Muscle layer of duodenum (tissue), 2 donors: ENCODE data around the gene NPM1.
"Not testable (repeated sequence)": the region's sequence is repeated elsewhere in the genome, so short reads cannot be mapped to it uniquely, and the experiment has no call there.

Source experiments
- H3K27ac ChIP-seq: one replicate; pipeline ENCODE4 v1.7.0; 2013; ENCODE audit warnings: mild to moderate bottlenecking, low read length
- H3K27me3 ChIP-seq: one replicate; pipeline ENCODE4 v1.7.0; 2013; ENCODE audit warnings: low read depth, mild to moderate bottlenecking, control low read depth, low read length
- H3K36me3 ChIP-seq, 2 donors: one replicate each; pipeline ENCODE4 v1.7.0; 2013; ENCODE audit warnings: low read length in 2 of 2, control low read depth in 1 of 2, mild to moderate bottlenecking in 1 of 2; ENCODE audit not compliant: insufficient read depth in 2 of 2, control insufficient read depth in 1 of 2
- H3K4me1 ChIP-seq, 2 donors: one replicate each; pipeline ENCODE4 v1.7.0; 2013; ENCODE audit warnings: low read length in 2 of 2, mild to moderate bottlenecking in 2 of 2, control low read depth in 1 of 2, moderate library complexity in 1 of 2; ENCODE audit not compliant: insufficient read depth in 2 of 2, control insufficient read depth in 1 of 2
- H3K4me3 ChIP-seq, 2 donors: one replicate each; pipeline ENCODE4 v1.7.0; 2013; ENCODE audit warnings: low read length in 2 of 2, low read depth in 1 of 2, mild to moderate bottlenecking in 1 of 2
- H3K9me3 ChIP-seq, 2 donors: one replicate each; pipeline ENCODE4 v1.7.0; 2013; ENCODE audit warnings: low read length in 2 of 2, control low read depth in 1 of 2, mild to moderate bottlenecking in 1 of 2; ENCODE audit not compliant: control insufficient read depth in 1 of 2
- donor health status: healthy.

Gene NPM1

DNA sequence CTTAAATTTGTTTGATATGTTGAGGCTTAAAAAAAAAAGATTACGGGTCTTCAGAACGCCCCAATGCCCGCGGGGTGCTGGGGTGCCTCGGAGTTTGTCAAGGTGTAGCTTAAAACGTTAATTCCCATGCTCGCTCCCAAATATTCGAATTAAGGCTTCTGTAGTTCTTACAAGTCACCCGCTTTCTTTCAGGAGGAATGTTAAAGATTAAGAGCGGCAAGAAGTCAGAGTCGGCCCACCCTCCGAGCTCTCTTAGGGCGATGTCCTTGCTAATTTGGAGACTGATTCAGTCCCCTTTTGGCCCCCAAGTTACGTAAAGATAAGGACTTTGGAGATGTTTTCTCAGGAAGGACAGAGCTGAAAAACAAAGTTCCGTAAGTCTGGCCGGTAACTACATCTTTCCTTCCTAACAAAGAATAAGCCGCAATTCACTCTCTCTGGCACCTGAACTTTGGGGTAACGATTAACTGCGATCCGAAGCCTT lies 746 bp upstream of the NPM1 start:
- H3K9me3 ChIP-seq = no peaks in the 10 kb centered on the region
- peaks cover 8 to 23% of the 10 kb centered on the region in 2 donors for H3K4me1 ChIP-seq
- H3K27ac ChIP-seq = peak overlapping the region; percentile 98
- H3K36me3 ChIP-seq = peaks cover 0 to 11% of the 10 kb centered on the region in 2 donors
- peak overlapping the region; percentile 92 for H3K4me3 ChIP-seq
- H3K27me3 ChIP-seq = no peaks in the 10 kb centered on the region

DNA sequence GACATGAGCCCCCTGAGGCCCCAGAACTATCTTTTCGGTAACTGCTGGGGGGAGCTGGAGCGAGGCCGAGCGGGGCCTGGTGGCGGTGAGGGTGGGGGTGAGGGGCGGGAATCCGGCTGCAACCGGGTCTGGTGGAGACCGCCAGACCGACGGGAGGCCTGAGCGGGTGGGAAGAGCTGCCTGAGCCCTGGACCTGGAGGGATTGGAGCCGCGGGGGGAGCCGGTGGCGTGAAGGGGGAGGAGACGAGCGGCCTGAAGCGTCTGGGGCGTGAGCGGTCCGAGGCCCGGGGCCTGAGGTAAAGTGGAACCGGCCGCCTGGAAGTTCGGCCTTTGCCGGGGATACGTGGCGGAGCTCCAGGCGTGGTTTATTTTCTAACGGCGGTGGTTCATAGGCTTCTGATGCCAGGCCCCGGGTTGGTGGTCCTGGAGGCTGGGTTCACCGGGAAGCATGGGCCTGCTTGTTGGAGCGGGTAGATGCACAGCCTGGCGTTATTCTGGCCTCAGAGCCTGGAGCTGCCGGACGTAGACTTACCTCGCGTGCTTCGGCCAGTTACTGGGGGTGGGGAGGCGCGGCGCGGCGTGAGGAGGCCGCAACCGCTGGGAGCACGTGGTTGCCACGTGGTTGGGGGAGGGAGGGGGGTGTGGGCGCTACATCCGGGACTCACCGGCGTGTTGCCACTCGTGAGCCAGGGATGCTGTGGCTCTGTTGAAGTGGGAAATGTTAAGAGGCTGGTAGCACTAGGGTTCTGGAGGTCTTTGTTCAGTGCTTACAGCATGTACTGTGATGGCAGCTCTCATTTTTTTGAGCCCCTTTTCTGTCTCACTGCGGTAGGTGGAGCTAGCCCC lies 544 bp downstream of the NPM1 start:
- Histone ChIP-seq H3K4me1 (peaks cover 8 to 23% of the 10 kb centered on the region in 2 donors), H3K36me3 (peaks cover 6 to 23% of the 10 kb centered on the region in 2 donors), H3K9me3 (no peaks in the 10 kb centered on the region), H3K27me3 (no peaks in the 10 kb centered on the region), H3K27ac (peak overlapping the region; percentile 82), H3K4me3 (peak overlapping the region; percentile 92)

DNA sequence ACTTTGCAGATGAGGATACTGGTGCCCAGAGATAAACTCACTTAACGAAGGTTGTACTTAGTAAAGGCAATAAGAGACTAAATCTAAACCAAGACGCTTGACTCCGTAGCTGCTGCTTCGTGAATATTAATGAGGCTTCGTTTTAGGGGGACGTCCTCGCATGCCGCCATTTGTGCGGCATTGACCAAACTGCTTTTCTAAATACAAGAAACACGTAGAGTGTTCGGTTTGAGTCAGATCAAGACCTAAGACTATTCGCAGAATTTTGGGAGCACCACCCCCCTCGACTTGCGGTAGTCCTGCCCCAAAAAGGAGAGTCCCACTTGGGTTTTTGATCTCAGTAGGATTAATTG lies 1.1 kb downstream of the NPM1 start:
- Histone ChIP-seq H3K36me3 (peaks cover 11 to 29% of the 10 kb centered on the region in 2 donors), H3K4me1 (peaks cover 8 to 23% of the 10 kb centered on the region in 2 donors), H3K27me3 (no peaks in the 10 kb centered on the region), H3K4me3 (peak overlapping the region; percentile 92), H3K27ac (no peak overlapping the region), H3K9me3 (no peaks in the 10 kb centered on the region)

DNA sequence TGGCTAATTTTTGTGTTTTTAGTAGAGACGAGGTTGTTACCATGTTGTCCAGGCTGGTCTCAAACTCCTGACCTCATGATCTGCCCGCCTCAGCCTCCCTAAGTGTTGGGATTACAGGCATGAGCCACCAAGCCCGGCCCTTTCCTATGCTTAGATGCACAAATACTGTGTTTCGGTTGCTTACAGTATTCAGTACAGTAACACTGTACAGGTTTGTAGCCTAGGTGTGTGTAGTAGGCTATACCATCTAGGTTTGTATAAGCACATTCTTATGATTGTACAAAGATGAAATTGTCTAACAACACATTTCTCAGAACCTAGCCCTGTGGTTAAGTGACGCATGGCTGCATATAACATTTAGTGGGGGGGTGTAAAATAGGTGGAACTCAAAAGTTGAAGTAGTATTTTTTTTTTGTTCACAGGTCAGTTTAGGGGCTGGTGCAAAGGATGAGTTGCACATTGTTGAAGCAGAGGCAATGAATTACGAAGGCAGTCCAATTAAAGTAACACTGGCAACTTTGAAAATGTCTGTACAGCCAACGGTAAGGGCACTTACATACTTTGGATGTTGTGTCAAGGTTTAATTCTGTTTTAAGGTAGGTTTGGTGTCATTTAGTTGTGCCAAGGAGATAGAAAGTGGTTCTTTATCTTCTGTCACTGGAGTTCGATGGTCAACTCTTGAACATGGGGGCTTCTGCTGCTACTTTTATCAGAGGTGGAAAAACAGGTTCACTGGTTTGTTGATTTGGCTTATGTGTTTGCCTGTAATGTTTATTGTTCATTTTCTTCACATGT lies 3.4 kb downstream of the NPM1 start:
- H3K27ac ChIP-seq = no peak overlapping the region

DNA sequence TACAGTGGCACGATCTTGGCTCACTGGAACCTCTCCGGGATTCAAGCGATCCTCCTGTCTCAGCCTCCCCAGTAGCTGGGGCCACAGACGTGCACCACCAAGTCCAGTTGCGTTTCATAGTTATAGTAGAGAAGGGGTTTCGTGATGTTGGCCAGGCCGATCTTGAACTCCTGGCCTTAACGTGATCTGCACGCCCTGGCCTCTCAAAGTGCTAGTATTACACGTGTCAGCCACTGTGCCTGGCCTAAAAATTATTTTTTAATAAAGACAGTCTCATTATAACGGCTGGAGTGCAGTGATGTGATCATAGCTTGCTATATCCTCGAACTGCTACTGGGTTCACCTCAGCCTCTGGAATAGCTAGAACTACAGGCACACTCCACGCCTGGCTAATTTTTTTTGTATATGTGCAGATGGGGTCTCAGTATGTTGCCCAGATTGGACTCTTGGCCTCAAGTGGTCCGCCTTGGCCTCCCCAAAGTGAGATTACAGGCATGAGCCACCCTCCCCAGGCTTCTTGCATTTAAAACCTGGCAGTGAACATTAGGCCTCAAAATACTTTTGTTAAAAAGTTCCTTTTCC lies 4.4 kb downstream of the NPM1 start:
- H3K4me3 ChIP-seq = no peak overlapping the region
- no peaks in the 10 kb centered on the region for H3K9me3 ChIP-seq

More for the DNA sequence above, 3.4 kb downstream of the NPM1 start:
- peaks cover 20 to 49% of the 10 kb centered on the region in 2 donors for H3K36me3 ChIP-seq
- no peaks in the 10 kb centered on the region for H3K27me3 ChIP-seq
- peak overlapping the region in 1 of 2 donors; percentile 92 for H3K4me3 ChIP-seq
- no peaks in the 10 kb centered on the region for H3K9me3 ChIP-seq
- H3K4me1 ChIP-seq = peaks cover 8 to 23% of the 10 kb centered on the region in 2 donors

DNA sequence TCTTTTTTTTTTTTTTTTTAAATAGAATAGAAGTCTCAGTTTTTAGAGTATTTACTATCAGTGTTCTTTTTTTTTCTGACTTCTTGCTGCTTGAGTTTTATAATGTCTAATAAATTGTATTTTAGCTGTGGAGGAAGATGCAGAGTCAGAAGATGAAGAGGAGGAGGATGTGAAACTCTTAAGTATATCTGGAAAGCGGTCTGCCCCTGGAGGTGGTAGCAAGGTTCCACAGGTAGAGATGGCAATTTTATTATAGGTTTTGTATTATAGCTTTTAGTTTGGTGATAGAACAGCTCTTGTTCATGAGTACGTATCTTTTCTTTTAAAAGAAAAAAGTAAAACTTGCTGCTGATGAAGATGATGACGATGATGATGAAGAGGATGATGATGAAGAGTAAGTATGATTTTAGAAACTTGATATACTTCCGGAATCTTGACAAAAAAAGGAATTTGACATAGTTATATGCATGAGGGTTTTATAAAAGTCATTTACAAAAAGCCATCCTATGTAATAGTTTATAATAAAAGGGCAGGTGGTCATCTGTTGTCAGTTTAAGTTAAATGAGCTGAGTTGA lies 5.0 kb downstream of the NPM1 start:
- peaks cover 34 to 63% of the 10 kb centered on the region in 2 donors for H3K36me3 ChIP-seq
- no peaks in the 10 kb centered on the region for H3K27me3 ChIP-seq
- no peak overlapping the region for H3K27ac ChIP-seq
- no peaks in the 10 kb centered on the region for H3K9me3 ChIP-seq
- no peak overlapping the region for H3K4me3 ChIP-seq
- H3K4me1 ChIP-seq = peaks cover 8 to 23% of the 10 kb centered on the region in 2 donors

More for the DNA sequence above, 4.4 kb downstream of the NPM1 start:
- H3K27ac ChIP-seq = no peak overlapping the region
- H3K36me3 ChIP-seq = peaks cover 29 to 59% of the 10 kb centered on the region in 2 donors
- H3K27me3 ChIP-seq = no peaks in the 10 kb centered on the region
- peaks cover 8 to 23% of the 10 kb centered on the region in 2 donors for H3K4me1 ChIP-seq

DNA sequence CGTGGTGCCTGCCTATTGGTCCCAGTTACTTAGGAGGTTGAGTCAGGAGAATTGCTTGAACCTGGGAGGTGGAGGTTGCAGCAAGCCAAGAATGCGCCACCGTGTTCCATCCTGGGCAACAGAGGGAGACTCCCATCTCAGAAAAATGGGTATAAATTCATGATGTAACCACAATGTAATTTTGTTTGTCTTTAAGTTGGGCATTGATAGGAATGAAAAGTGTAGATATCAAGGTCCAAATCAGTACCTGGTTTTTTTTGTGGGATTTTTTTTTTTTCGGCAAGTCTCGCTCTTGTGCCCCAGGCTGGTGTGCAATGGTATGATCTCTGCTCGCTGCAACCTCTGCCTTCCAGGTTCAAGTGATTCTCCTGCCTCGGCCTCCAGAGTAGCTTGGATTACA lies 7.4 kb downstream of the NPM1 start:
- H3K27ac ChIP-seq = no peak overlapping the region
- H3K36me3 ChIP-seq = peaks cover 41 to 57% of the 10 kb centered on the region in 2 donors
- peaks cover 7 to 23% of the 10 kb centered on the region in 2 donors for H3K4me1 ChIP-seq
- H3K27me3 ChIP-seq = no peaks in the 10 kb centered on the region
- H3K4me3 ChIP-seq = no peak overlapping the region
- H3K9me3 ChIP-seq = no peaks in the 10 kb centered on the region

DNA sequence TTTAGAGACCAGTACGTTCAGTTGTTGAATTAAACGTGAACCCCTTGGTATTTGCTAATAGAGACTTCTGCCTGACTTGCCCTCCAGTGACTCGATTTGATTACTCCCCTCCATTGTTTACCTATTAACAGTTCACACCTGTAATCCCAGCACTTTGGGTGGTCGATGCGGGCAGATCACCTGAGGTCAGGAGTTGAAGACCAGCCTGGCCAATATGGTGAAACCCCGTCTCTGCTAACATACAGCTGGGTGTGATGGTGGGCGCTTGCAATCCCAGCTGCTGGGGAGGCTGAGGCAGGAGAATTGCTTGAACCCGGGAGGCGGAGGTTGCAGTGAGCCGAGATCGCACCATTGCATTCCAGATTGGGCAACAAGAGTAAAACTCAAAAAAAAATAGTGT lies 8.9 kb downstream of the NPM1 start:
- not testable (repeated sequence) for H3K9me3 ChIP-seq, H3K27ac ChIP-seq, H3K4me1 ChIP-seq, H3K27me3 ChIP-seq, H3K4me3 ChIP-seq
- peaks cover 46 to 70% of the 10 kb centered on the region in 2 donors for H3K36me3 ChIP-seq

DNA sequence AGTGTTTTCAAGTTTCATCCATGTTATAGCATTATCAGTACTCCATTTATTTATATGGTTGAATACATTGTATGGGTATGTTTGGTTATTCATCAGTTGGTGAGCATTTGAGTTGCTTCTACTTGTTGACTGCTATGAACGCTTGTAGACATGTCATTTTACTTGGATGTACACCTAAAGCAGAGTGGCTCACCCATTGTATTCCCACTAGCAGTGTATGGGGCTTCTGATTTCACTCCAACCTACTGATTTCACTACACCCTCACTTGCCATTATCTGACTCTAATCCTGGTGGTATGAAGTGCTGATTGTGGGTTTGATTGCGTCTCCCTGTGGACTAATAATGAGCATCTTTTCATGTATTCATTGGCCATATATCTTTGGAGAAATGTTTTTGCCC lies 9.5 kb downstream of the NPM1 start:
- Histone ChIP-seq H3K4me1 (peaks cover 0 to 9% of the 10 kb centered on the region in 2 donors), H3K27me3 (no peaks in the 10 kb centered on the region), H3K27ac (no peak overlapping the region), H3K9me3 (no peaks in the 10 kb centered on the region), H3K4me3 (no peak overlapping the region), H3K36me3 (peaks cover 49 to 67% of the 10 kb centered on the region in 2 donors)

DNA sequence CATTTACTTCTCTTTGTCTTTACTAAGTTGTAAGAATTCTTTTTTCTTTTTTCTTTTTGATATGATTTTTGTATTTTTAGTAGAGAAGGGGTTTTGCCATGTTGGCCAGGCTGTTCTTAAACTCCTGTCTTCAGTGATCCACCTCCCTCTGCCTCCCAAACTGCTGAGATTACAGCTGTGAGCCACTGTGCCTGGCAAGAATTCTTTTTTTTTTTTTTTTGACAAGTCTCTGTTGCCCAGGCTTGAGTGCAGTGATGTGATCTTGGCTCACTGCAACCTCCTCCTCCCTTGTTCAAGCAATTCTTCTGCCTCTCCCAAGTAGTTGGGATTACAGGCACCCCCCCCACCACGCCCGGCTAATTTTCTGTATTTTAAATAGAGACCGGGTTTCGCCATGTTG lies 9.9 kb downstream of the NPM1 start:
- Histone ChIP-seq H3K27ac (no peak overlapping the region), H3K27me3 (no peaks in the 10 kb centered on the region), H3K4me1 (peaks cover 0 to 9% of the 10 kb centered on the region in 2 donors), H3K4me3 (no peak overlapping the region), H3K36me3 (peaks cover 49 to 64% of the 10 kb centered on the region in 2 donors), H3K9me3 (no peaks in the 10 kb centered on the region)

DNA sequence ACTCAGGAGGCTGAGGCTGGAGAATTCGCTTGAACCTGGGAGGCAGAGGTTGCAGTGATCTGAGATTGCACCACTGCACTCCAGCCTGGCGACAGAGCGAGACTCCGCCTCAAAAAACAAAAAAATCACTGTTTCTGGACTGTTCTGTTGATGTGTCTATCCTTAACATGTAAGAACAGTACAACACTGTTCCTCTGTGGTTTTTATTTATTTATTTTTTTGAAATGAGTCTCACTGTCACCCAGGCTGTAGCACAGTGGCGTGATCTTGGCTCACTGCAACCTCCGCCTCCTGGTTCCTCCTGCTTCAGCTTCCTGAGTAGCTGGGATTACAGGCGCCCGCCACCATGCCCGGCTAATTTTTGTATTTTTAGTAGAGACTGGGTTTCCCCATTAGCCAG lies 11.0 kb downstream of the NPM1 start:
- H3K4me1 ChIP-seq, H3K9me3 ChIP-seq, H3K27me3 ChIP-seq, H3K4me3 ChIP-seq, H3K27ac ChIP-seq: not testable (repeated sequence)
- H3K36me3 ChIP-seq = peaks cover 39 to 53% of the 10 kb centered on the region in 2 donors
